Heart left ventricle (tissue), 16 donors: ENCODE results near the gene ADRB1. TPM values are rescaled to one million over a fixed set of nuclear protein-coding genes. Genes with fewer than 3 reads are reported as not detected.

Source experiments
- ATAC-seq, 4 donors: fragments of 200-7000 bp; cut with Tn5 transposase; one replicate each; pipeline ENCODE4 v1.9.1; 2020 to 2022; ENCODE audit warnings: moderate library complexity in 4 of 4, mild to moderate bottlenecking in 3 of 4, moderate number of reproducible peaks in 1 of 4
- DNase-seq, 5 donors: peaks; one replicate each; pipeline ENCODE4 v3.0.0-alpha.2; 2020
- H3K27ac ChIP-seq, 12 donors: fragments of 200-600 bp; sonication (generic) in 4 of 12; one replicate each; pipeline versions ENCODE4 v1.5.0 to v1.8.0; 2016 to 2022; ENCODE audit warnings: mild to moderate bottlenecking in 2 of 12
- H3K27me3 ChIP-seq, 9 donors: fragments of 200-600 bp; sonication (generic) in 2 of 9; one replicate each; pipeline versions ENCODE4 v1.5.1 to v1.8.0; 2016 to 2022; ENCODE audit warnings: mild to moderate bottlenecking in 3 of 9
- H3K36me3 ChIP-seq, 9 donors: fragments of 200-600 bp; sonication (generic) in 2 of 9; one replicate each; pipeline versions ENCODE4 v1.5.0 to v1.8.0; 2018 to 2022; ENCODE audit warnings: mild to moderate bottlenecking in 2 of 9
- H3K4me1 ChIP-seq, 12 donors: fragments of 200-600 bp; sonication (generic) in 4 of 12; one replicate each; pipeline versions ENCODE4 v1.5.0 to v1.8.0; 2016 to 2022; ENCODE audit warnings: mild to moderate bottlenecking in 3 of 12
- H3K4me3 ChIP-seq, 12 donors: fragments of 200-600 bp; sonication (generic) in 4 of 12; one replicate each; pipeline versions ENCODE4 v1.5.0 to v1.8.0; 2017 to 2022; ENCODE audit warnings: mild to moderate bottlenecking in 9 of 12, moderate library complexity in 4 of 12
- H3K9me3 ChIP-seq, 12 donors: fragments of 200-600 bp; sonication (generic) in 4 of 12; one replicate each; pipeline versions ENCODE4 v1.5.0 to v1.8.0; 2016 to 2022; ENCODE audit warnings: mild to moderate bottlenecking in 1 of 12
- CTCF ChIP-seq, 12 donors: fragments of 200-600 bp; sonication (generic) in 4 of 12; IDR thresholded peaks; one replicate each; pipeline versions ENCODE4 v1.5.0 to v1.8.0; 2018 to 2022; ENCODE audit warnings: antibody characterized with exemption in 12 of 12, mild to moderate bottlenecking in 5 of 12
- POLR2A ChIP-seq, 2 donors: fragments of 450-650 bp; IDR thresholded peaks; one replicate each; pipeline ENCODE4 v1.6.1; 2017; ENCODE audit warnings: antibody characterized with exemption in 2 of 2, mild to moderate bottlenecking in 2 of 2, moderate library complexity in 2 of 2
- WGBS, 4 donors: extraction: QIAGEN DNeasy Blood & Tissue Kit in 2 of 4; methylation state at CpG; one replicate each; pipeline versions ENCODE4 v1.1.5 to v1.1.7; 2013 to 2018; 5-methylcytosine and 5-hydroxymethylcytosine counted together
- intact Hi-C, 10 donors: fragments of 100-400 bp; cut with DNase I; formaldehyde crosslinking; loops; one replicate each; pipeline versions ENCODE4 v1.11.1 to v1.14.2; 2022
- polyA plus RNA-seq, 2 donors: library from polyadenylated mRNA; stranded (reverse); fragments of 200-250 nt; gene quantifications; one replicate each; pipeline ENCODE4 v1.2.3, GENCODE V29; 2013
- total RNA-seq, 9 donors: library from RNA; depleted of rRNA in 2 of 9; stranded (reverse); fragments of >200 nt in 2 of 9; fragmentation: NEBNext Ultra II Directional in 3 of 9; extraction: Animal tissue kit (Norgen Biotek cat#: 25700) in 3 of 9; gene quantifications; one replicate each; pipeline versions ENCODE4 v1.1.0 to v1.2.4, GENCODE V29; 2016 to 2023
- donor health status: ischemic (EF 13 %, LVEDD 7.1; RV severe dilation, severe dysfunction).
- donor health status: healthy with polysubstance abuse.
- donor health status: DM: no; HTN: yes; CAD: no.
- donor health status: DM: no; HTN: no; CAD: no.
- donor health status: ischemic (EF 25% LVEDD 6.9; RV normal size, moderate dysfunction).
- donor health status: ischemic (EF 25% LVEDD 5.7; RV mildly dilated, moderate dysfunction).
- donor health status: healthy.
- donor health status: DM: yes; HTN: yes; CAD: no.
- donor health status: ischemic (EF 35%, LVEDD 5.7; RV mildly dilated, moderate dysfunction).
- donor health status: nonischemic (EF 11% LVEDD 7.7; RV severe dilation, severe dysfunction).
- donor health status: DM: yes; HTN: yes; CAD: no.
- donor health status: PGD.
- donor health status: ischemic (EF 29% LVEDD 5.4; RV normal size, mild dysfunction).
- donor health status: nonischemic (EF 23%, LVEDD 6.1; RV moderate dilation, normal function).

ADRB1 gene
- total and polyA plus RNA-seq, 11 donors: 7.3 to 115 (median 59.4) TPM

- Histone ChIP-seq H3K27me3 (no peaks in the 10 kb centered on the region), H3K36me3 (no peaks in the 10 kb centered on the region), H3K9me3 (no peaks in the 10 kb centered on the region), H3K27ac (no peak overlapping the region), H3K4me1 (no peaks in the 10 kb centered on the region), H3K4me3 (no peak overlapping the region)
- no peak for ATAC-seq
- no peak for DNase-seq
- TF ChIP-seq POLR2A (IDR thresholded peaks at IDR 0.05) (no peak), CTCF (IDR thresholded peaks at IDR 0.05) (no peak)
- WGBS, 4 donors: 84 to 91% (median 87%) methylated on average over 5 of the region's 5 CpGs
- intact Hi-C loops: no loop called here
These were observed 34.2 kb upstream of the ADRB1 start for GRCh38 chr10:114009281-114009996.

- no peak overlapping the region for H3K27ac ChIP-seq
- TF ChIP-seq CTCF (IDR thresholded peaks at IDR 0.05) (no peak), POLR2A (IDR thresholded peaks at IDR 0.05) (no peak)
- no peaks in the 10 kb centered on the region for H3K36me3 ChIP-seq
- peaks cover 0 to 2% (median 0%) of the 10 kb centered on the region in 12 donors for H3K9me3 ChIP-seq
- H3K4me3 ChIP-seq: no peak overlapping the region
- DNase-seq (no peak), ATAC-seq (no peak)
- 67 to 76% (median 72%) methylated on average over 2 of the region's 2 CpGs for WGBS, 4 donors
- H3K27me3 ChIP-seq: no peaks in the 10 kb centered on the region
- no peaks in the 10 kb centered on the region for H3K4me1 ChIP-seq
- intact Hi-C loops: no loop called here
These were observed 33.4 kb upstream of the ADRB1 start for GRCh38 chr10:114010316-114010715.

GRCh38 chr10:114012650-114013049 lies 31.0 kb upstream of the ADRB1 start:
- no peaks in the 10 kb centered on the region for H3K27me3 ChIP-seq
- no peak overlapping the region for H3K4me3 ChIP-seq
- H3K27ac ChIP-seq: no peak overlapping the region
- DNase-seq (peak in 4 of 5 donors; percentile 15 to 56 (median 40)), ATAC-seq (peak in 2 of 4 donors; percentile 34 to 59)
- peaks cover 0 to 11% (median 0%) of the 10 kb centered on the region in 12 donors for H3K9me3 ChIP-seq
- H3K4me1 ChIP-seq: no peaks in the 10 kb centered on the region
- H3K36me3 ChIP-seq: no peaks in the 10 kb centered on the region
- intact Hi-C loops: no loop called here
- TF ChIP-seq POLR2A (IDR thresholded peaks at IDR 0.05): no peak
- no peak for TF ChIP-seq CTCF (IDR thresholded peaks at IDR 0.05)
- WGBS, 4 donors: 82 to 93% (median 85%) methylated on average over 6 to 8 of the region's 8 CpGs

- Histone ChIP-seq H3K27ac (no peak overlapping the region), H3K9me3 (peaks cover 0 to 11% (median 0%) of the 10 kb centered on the region in 12 donors), H3K4me1 (peaks cover 0 to 3% (median 0%) of the 10 kb centered on the region in 12 donors), H3K4me3 (no peak overlapping the region), H3K36me3 (no peaks in the 10 kb centered on the region), H3K27me3 (no peaks in the 10 kb centered on the region)
- DNase-seq (no peak), ATAC-seq (no peak)
- intact Hi-C loops: no loop called here
- 0 to 92% (median 20%) methylated on average over 1 of the region's 1 CpG for WGBS, 4 donors
- TF ChIP-seq CTCF (IDR thresholded peaks at IDR 0.05): no peak
- TF ChIP-seq POLR2A (IDR thresholded peaks at IDR 0.05): no peak
These were observed 28.0 kb upstream of the ADRB1 start for GRCh38 chr10:114015708-114016107.
